Suppressor macrophage treated with lipopolysaccharide for 1 hour (primary cell): Measurements from ENCODE around the gene IGFL2.
"Not testable (repeated sequence)": the region's sequence is repeated elsewhere in the genome, so short reads cannot be mapped to it uniquely, and the experiment has no call there.

Experiments used
- DNase-seq, 3 donors: peaks; one replicate each; pipeline ENCODE4 v3.0.0-alpha.2; 2020 to 2022

IGFL2 gene

GRCh38 chr19:46147791-46148288, at the start of gene IGFL2:
TSS of gene IGFL2 (plus strand) at chr19:46148238. CDS start at chr19:46148279, 41 bp downstream.
- no peak for DNase-seq

- no peak for DNase-seq
These were observed 47.7 kb upstream of the IGFL2 start for GRCh38 chr19:46100344-46100743.

DNA sequence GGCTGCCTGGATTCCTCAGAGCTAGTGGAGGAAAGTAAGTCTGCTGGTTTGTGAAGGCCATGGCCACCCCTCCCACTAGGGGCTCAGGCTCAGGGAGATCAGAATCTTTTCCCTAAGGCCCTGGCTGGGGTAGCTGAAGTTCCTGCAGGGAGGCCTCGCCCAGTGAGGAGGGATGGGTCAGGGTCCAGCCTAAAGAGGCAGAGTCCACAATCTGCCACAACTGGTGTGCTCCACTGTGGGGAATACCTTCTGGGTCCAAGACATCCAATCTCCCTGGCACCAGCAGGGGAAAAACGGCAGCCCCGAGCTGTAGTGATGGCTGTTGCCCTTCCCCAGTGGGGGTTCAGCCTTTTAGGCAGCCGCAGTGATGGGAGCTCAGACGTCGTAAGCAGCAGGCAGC, 46.7 kb upstream of the IGFL2 start:
- DNase-seq, result no peak

GRCh38 chr19:46102333-46102732, 45.7 kb upstream of the IGFL2 start:
- not testable (repeated sequence) for DNase-seq

GRCh38 chr19:46107371-46107770, 40.7 kb upstream of the IGFL2 start:
- no peak for DNase-seq

- no peak for DNase-seq
These were observed 38.2 kb upstream of the IGFL2 start for GRCh38 chr19:46109876-46110275.

- no peak for DNase-seq
These were observed 36.7 kb upstream of the IGFL2 start for GRCh38 chr19:46111376-46111775.

- DNase-seq, result no peak
These were observed 35.5 kb upstream of the IGFL2 start for GRCh38 chr19:46112527-46112926.

- DNase-seq, result peak in 2 of 3 donors; percentile 7 to 11
These were observed 34.3 kb upstream of the IGFL2 start for GRCh38 chr19:46113726-46114125.

DNA sequence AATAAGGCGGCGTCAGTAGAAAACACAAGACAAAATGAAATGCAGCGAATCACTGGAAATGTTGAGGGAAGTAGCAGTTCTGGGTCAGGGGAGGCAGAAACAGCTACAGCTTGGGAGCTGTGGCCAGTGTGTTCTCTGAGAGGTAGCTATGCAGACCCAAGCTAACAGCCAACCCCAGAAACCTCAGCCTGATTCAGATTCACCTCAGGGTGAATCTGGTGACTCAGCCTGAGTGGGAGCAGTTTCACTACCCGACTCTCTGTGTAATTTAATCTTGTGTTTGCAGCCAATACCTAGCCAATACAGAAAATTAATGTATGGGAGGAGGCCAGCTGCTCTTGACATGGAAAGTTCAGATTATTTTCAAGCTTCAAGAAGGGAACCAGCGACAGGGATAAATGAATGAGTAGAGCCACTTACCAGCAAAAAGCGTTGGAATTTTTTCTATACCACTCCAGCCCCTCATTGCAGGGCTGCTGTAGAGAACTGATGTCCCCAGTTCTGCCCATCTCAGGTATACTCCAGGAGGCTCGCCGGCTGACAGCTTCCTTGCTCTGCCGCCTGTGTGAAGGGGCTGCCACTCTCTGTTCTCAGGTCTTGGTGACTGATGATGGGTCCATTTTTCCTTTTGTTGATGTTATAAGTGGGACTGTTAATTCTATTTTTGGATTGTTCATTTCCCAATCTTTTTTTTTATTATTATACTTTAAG, 32.5 kb upstream of the IGFL2 start:
- DNase-seq, result peak; percentile 18 to 34 (median 25)

- no peak for DNase-seq
These were observed 31.9 kb upstream of the IGFL2 start for GRCh38 chr19:46116121-46116520.

DNA sequence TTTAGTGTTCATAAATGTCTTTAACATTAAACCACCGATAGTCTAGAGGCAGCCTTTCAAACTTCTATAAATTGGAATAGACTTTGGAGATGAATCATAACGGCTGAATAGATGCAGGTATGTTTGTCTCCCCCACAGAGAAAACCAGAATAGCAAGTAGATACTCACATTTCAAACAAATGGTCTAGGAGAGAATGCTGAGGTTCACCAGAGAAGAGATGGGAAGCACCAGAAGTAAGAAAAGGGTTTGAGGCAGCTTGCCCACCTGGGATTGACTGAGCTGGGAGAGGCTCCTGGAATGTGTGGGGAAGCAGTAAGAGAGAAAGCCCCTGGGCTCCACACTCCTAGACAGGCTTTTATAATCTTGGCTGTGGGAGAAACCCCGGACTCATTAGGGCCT, 29.9 kb upstream of the IGFL2 start:
- no peak for DNase-seq

- peak; percentile 31 to 44 (median 33) for DNase-seq
These were observed 23.4 kb upstream of the IGFL2 start, which contains the start of gene IGFL3 for GRCh38 chr19:46124638-46125115. TSS of gene IGFL3 (minus strand) at chr19:46124688. CDS start at chr19:46124649, 39 bp downstream.

DNA sequence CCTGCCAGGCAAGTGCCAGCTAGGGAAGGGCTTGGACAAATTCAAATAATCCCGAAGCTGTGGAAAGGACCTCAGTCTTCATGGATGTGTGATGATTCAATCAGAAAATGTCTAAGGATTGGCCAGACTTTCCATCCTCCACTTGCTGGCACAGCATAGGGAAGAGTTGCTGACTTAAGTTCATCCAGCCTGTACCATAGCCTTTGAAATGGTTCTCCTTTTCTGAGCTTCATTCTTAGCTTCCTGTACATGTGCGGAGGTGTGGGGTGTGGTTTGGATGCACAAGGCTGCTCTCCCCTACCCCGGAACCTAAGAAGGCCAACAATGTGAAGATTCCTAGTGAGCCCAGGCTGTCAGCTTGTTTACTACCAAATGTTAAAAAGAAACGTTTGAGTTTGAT, 22.6 kb upstream of the IGFL2 start:
- peak; percentile 20 to 25 (median 25) for DNase-seq

GRCh38 chr19:46126086-46126580, 21.9 kb upstream of the IGFL2 start:
- DNase-seq, result peak in 2 of 3 donors; percentile 20 to 33

GRCh38 chr19:46131485-46132143, 16.4 kb upstream of the IGFL2 start:
- DNase-seq, result no peak

GRCh38 chr19:46132508-46133100, 15.4 kb upstream of the IGFL2 start:
- no peak for DNase-seq

- DNase-seq, result peak; percentile 60 to 70 (median 64)
These were observed 14.9 kb upstream of the IGFL2 start for GRCh38 chr19:46133101-46133627.

GRCh38 chr19:46133777-46134241, 14.2 kb upstream of the IGFL2 start:
- no peak for DNase-seq

DNA sequence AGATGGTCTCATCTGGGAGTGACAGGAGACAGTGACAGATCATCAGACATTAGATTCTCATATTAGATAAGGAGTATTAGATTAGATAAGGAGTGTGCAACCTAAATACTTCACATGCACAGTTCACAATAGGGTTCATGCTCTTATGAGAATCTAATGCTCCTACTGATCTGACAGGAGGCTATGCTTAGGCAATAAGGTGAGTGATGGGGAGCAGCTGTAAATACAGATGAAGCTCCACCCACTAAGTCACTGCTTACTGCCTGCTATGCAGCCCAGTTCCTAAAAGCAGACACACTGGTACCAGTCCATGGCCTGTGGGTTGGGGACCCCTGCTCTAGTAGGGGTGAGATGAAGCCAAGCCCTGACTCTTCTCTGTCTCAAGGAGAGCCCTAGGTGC, 13.5 kb upstream of the IGFL2 start:
- no peak for DNase-seq

DNA sequence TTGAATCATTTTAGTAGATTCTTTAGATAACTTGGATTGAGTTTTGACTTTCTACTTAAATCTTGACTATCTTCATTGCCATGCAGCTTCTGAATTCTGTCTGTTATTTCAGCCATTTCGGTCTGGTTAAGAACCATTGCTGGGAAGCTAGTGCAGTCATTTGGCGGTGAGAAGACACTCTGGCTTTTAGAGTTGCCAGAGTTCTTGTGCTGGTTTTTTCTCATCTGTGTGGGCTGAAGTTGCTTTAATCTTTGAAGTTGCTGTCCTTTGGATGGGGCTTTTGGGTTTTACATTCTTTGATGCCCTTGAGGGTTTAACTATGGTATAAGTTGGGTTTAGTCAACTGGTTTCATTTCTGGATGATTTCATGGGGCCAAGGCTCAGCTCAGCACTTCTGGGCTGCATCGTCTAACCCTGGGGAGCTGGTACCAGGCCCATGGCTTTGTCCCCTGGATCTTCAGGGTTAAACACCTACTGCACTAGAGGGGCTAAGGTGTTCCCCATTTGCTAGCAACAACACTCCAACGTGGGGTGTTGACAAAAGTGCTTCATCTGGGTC, 10.0 kb upstream of the IGFL2 start:
- DNase-seq, result no peak

DNA sequence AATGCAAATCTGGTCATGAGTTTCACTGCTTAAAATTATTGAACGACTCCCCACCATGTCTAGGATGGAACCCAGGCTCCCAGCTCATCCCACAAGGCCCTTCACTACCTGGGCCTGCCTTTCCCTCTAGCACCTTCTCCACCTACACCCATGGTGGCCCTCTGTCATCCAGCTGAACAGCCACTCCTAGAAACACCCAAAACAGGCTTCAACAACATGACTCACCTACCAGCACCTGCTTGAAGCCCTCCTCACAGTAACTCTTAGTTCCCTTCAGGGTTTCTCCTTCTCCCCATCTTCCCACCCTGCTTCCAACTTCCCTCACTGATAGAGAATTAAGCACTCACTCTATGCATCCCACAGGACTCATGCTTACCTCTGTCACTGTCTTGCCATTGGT, 6.6 kb upstream of the IGFL2 start:
- no peak for DNase-seq

- no peak for DNase-seq
These were observed 5.7 kb upstream of the IGFL2 start for GRCh38 chr19:46142294-46142693.
